Adrenal gland (tissue), 12 donors: ENCODE results near the gene MID1. TPM values are rescaled to one million over a fixed set of nuclear protein-coding genes. Genes with fewer than 3 reads are reported as not detected.

Experiments used
- DNase-seq, 7 donors: peaks; one replicate each; pipeline ENCODE4 v3.0.0-alpha.2; 2019 to 2020
- H3K27ac ChIP-seq, 5 donors: fragments of 200-600 bp; sonication (generic) in 4 of 5; 1 replicate in 3 of 5; 2 replicates in 2 of 5; pipeline versions ENCODE4 v1.5.1 to v1.8.0; 2016 to 2020; ENCODE audit warnings: mild to moderate bottlenecking in 1 of 5
- H3K27me3 ChIP-seq: fragments of 200-600 bp; 2 replicates; pipeline ENCODE4 v1.8.0; 2021
- H3K36me3 ChIP-seq, 2 donors: fragments of 200-600 bp; replicated peaks in 1 of 2; 1 replicate in 1 of 2; 2 replicates in 1 of 2; pipeline versions ENCODE4 v1.5.1 to v1.8.0; 2018 to 2022
- H3K4me1 ChIP-seq, 2 donors: fragments of 200-600 bp; replicated peaks in 1 of 2; 1 replicate in 1 of 2; 2 replicates in 1 of 2; pipeline versions ENCODE4 v1.5.1 to v1.8.0; 2018 to 2021
- H3K4me3 ChIP-seq, 4 donors: fragments of 200-600 bp; sonication (generic) in 3 of 4; one replicate each; pipeline ENCODE4 v1.5.1; 2016 to 2018
- H3K9me3 ChIP-seq, 3 donors: fragments of 200-600 bp; sonication (generic) in 1 of 3; replicated peaks in 1 of 3; 1 replicate in 2 of 3; 2 replicates in 1 of 3; pipeline versions ENCODE4 v1.5.1 to v1.8.0; 2016 to 2021
- CTCF ChIP-seq, 6 experiments: fragments of 450-650 bp in 4 of 6; fragments of 200-600 bp in 2 of 6; sonication (generic) in 1 of 6; IDR thresholded peaks; 1 replicate in 5 of 6; 2 replicates in 1 of 6; pipeline versions ENCODE4 v1.5.1 to v1.8.0; 2016 to 2021; ENCODE audit warnings: antibody characterized with exemption in 6 of 6, mild to moderate bottlenecking in 2 of 6, moderate library complexity in 1 of 6
- POLR2A ChIP-seq, 2 donors: fragments of 450-650 bp; IDR thresholded peaks; one replicate each; pipeline ENCODE4 v1.6.1; 2017; ENCODE audit warnings: antibody characterized with exemption in 2 of 2, mild to moderate bottlenecking in 2 of 2, moderate library complexity in 1 of 2
- WGBS, 4 donors: extraction: QIAGEN DNeasy Blood & Tissue Kit in 2 of 4; methylation state at CpG; one replicate each; pipeline versions ENCODE4 v1.1.5 to v1.1.7; 2013 to 2017; 5-methylcytosine and 5-hydroxymethylcytosine counted together
- intact Hi-C, 2 donors: fragments of 100-400 bp; cut with DNase I; formaldehyde crosslinking; loops; one replicate each; pipeline versions ENCODE4 v1.14.1 to v1.15.0; 2022 to 2023
- polyA plus RNA-seq, 3 donors: library from polyadenylated mRNA; stranded (reverse); fragments of 200-250 nt in 2 of 3; fragments of 350-450 nt in 1 of 3; fragmentation: Illumina TruSeq in 1 of 3; extraction: RNeasy Lipid Tissue Mini Kit (QIAGEN cat#74804) in 1 of 3; gene quantifications; one replicate each; pipeline ENCODE4 v1.2.3, GENCODE V29; 2013 to 2014
- small RNA-seq, 2 donors: library from RNA; depleted of rRNA; stranded (forward); fragments of <200 nt; gene quantifications; one replicate each; pipeline ENCODE3, GENCODE V24; 2016
- total RNA-seq, 9 donors: library from RNA; depleted of rRNA in 4 of 9; stranded (reverse); fragments of >200 nt in 4 of 9; fragments of 120-200 nt in 1 of 9; fragmentation: NEBNext Ultra II Directional in 1 of 9; extraction: Animal tissue kit (Norgen Biotek cat#: 25700) in 1 of 9; gene quantifications; one replicate each; pipeline versions ENCODE4 v1.1.0 to v1.2.4, GENCODE V29; 2013 to 2023
- donor health status: healthy with polysubstance abuse.
- donor health status: Bipolar disorder and iron deficiency.
- donor health status: DM: yes; HTN: yes; CAD: no.
- donor health status: DM: no; HTN: no; CAD: no.
- donor health status: DM: no; HTN: no; CAD: no.
- donor health status: DM: yes; HTN: yes; CAD: no.

The MID1 gene
- total and polyA plus RNA-seq, 12 donors: 3.6 to 19.4 (median 7.7) TPM

- Histone ChIP-seq H3K36me3 (no peaks in the 10 kb centered on the region), H3K9me3 (no peaks in the 10 kb centered on the region), H3K27me3 (no peaks in the 10 kb centered on the region), H3K4me3 (no peak overlapping the region), H3K27ac (no peak overlapping the region), H3K4me1 (no peaks in the 10 kb centered on the region)
- TF ChIP-seq POLR2A (IDR thresholded peaks at IDR 0.05) (no peak), CTCF (IDR thresholded peaks at IDR 0.05) (no peak)
- DNase-seq: no peak
- 27 to 61% (median 43%) methylated on average over 2 of the region's 2 CpGs for WGBS, 4 donors
- intact Hi-C loops: no loop called here
These were observed 222.2 kb downstream of the MID1 start for GRCh38 chrX:10398215-10398614.

DNA sequence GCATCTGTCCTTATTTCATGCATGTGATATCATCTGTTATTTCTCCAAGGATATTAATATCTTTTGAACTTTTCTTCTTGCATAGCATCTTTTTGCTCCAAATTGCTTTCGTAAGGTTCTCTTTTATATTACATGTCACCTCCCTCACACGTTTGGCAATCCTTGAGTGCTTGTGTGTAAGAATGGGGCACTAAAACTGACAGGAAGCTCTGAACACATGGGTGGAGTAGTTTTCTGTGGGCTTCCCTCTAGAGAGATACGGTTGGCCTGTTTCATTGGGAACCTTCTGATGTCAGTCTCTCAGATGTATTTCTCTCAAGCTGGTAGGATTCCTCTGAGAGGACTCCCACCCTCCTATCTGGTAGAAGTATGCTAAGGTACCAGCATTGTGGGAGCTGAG lies 223.0 kb downstream of the MID1 start:
- Histone ChIP-seq H3K36me3 (no peaks in the 10 kb centered on the region), H3K4me3 (no peak overlapping the region), H3K4me1 (no peaks in the 10 kb centered on the region), H3K27me3 (no peaks in the 10 kb centered on the region), H3K27ac (no peak overlapping the region), H3K9me3 (no peaks in the 10 kb centered on the region)
- DNase-seq: no peak
- TF ChIP-seq POLR2A (IDR thresholded peaks at IDR 0.05) (no peak), CTCF (IDR thresholded peaks at IDR 0.05) (no peak)
- intact Hi-C loops: no loop called here
- 64 to 77% (median 71%) methylated on average over 3 of the region's 3 CpGs for WGBS, 4 donors

DNA sequence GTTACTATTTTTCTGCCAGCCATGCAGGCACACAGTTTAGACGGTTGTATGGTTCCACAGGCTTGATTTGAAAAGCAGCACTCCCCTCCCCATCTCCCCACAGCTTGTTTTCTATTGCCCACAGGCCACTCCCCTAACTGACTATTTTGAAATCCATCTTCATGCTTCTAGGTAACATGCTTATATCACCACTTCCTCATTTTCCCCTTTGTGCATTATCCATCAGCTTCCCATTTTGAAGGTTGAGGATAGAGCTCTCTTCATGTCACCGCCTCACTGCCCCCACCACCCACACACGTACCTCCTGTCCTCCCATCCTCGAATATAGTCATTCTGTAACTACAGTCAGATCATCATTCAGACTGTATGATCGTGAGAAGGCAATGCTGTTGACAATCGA lies 224.7 kb downstream of the MID1 start:
- Histone ChIP-seq H3K36me3 (no peaks in the 10 kb centered on the region), H3K27ac (no peak overlapping the region), H3K4me1 (no peaks in the 10 kb centered on the region), H3K27me3 (no peaks in the 10 kb centered on the region), H3K4me3 (no peak overlapping the region), H3K9me3 (no peaks in the 10 kb centered on the region)
- no peak for TF ChIP-seq POLR2A (IDR thresholded peaks at IDR 0.05)
- no peak for TF ChIP-seq CTCF (IDR thresholded peaks at IDR 0.05)
- 58 to 71% (median 65%) methylated on average over 6 of the region's 6 CpGs for WGBS, 4 donors
- DNase-seq: no peak
- intact Hi-C loops: no loop called here

Small RNA genes within 50 kb of the gene (small RNA-seq; reads per million reads assigned to genes)
- gene RNU6-800P: 0 reads per million in 2 donors
